Measurements from ENCODE around the gene ATG9B. TPM values are rescaled to one million over a fixed set of nuclear protein-coding genes. Genes with fewer than 3 reads are reported as not detected.

ATG9B gene
- total and polyA plus RNA-seq, 2 of the 13 experiments (the other 11 are each of a cell fraction or from before 2014, with no cell fraction given) = 0.24 TPM; not detected in 1

DNA sequence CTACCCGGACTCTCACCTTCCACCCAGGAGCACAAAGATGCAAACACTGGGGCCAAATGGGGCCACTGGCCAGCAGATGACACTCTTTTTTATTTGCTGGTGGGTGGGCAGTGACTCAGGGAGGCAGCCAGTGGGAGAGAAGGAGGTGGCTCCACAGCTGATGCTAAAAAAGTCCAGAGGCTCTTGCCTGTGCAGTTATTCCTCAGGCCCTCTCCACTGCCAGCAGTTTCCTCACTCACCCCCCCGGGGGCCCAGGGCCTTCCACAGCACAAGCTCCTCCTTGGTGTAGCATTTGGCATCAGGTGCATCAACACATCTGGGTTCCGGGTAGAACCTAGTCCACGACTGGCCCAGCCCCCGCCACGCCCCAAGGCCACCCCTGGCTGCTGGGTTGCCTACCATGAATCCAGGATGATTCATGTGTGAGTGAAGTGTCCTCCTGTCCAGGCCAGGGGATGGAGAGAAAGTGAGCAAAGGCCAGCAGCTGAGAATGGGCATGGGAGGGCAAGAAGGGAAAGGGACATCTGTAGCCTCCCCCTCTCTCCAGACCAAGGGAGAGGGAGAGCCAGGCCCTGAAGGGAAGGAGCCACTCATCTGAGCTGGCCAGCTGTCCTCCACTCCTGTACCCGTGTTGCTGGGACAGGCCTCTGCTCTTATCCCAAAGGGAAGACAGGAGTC is 44.4 kb downstream of the ATG9B start:
- CTCF ChIA-PET (ENCODE audit: low intra/inter-chr PET ratio, low total read pairs) = no interaction called here
- no peak overlapping the region for H3K27ac ChIP-seq (ENCODE audit: extremely low read length, insufficient read depth, low read length)
- intact Hi-C loops (cut with micrococcal nuclease; ENCODE audit: unreplicated experiment) (no loop called here), in situ Hi-C loops (cut with HindIII; ENCODE audit: extremely low pct_ligation_motif_present, low pct_unique_long_range_greater_than_20kb) (no loop called here)
- peaks cover 34% of the 10 kb centered on the region for H3K4me1 ChIP-seq (ENCODE audit: insufficient read depth, low read length)
- ATAC-seq (no peak), FAIRE-seq (no peak), DNase-seq (ENCODE audit: low spot score) (no peak)
- peaks cover 6 to 45% of the 10 kb centered on the region in 2 experiments for H3K27me3 ChIP-seq (ENCODE audit: control insufficient read depth in 1 of 2, insufficient read depth in 2 of 2, low read length in 2 of 2)
- WGBS (ENCODE audit: low lambda C conversion rate) = 9% methylated on average over 5 of the region's 7 CpGs
- BruUV-seq (replicated peaks) = no TSS peak
- no peak overlapping the region for H3K4me3 ChIP-seq (replicated peaks in 1 of 3; ENCODE audit: insufficient read depth in 1 of 3, low read depth in 2 of 3, low read length in 3 of 3)
- no peak overlapping the region for H3K9ac ChIP-seq (ENCODE audit: insufficient read depth, low read depth, low read length)
- no peak overlapping the region for H2AFZ ChIP-seq (ENCODE audit: low read length)
- POLR2A ChIA-PET = no interaction called here
- 0 out of 2 replicates have a peak, but pooled peaks have one; percentile 7 for TF ChIP-seq FOSL2 (CRISPR knock-in tag; IDR thresholded peaks at IDR 0.05)
- no peak for TF ChIP-seq FOXA1 (IDR thresholded peaks at IDR 0.05)
- TF ChIP-seq FOXA1 (CRISPR knock-in tag; IDR thresholded peaks at IDR 0.05) = no peak
- TF ChIP-seq ZSCAN29 (CRISPR knock-in tag; conservative IDR thresholded peaks at IDR 0.05) = no peak
- H3K36me3 ChIP-seq (replicated peaks in 1 of 2; ENCODE audit: control insufficient read depth in 1 of 2, insufficient read depth in 2 of 2, low read length in 2 of 2) = no peaks in the 10 kb centered on the region
- no peaks in the 10 kb centered on the region for H3K79me2 ChIP-seq (ENCODE audit: insufficient read depth, low read length)
- no peak overlapping the region for H3K4me2 ChIP-seq (ENCODE audit: low read depth, low read length)
- no peaks in the 10 kb centered on the region for H3K9me3 ChIP-seq (ENCODE audit: low read length)
- H4K20me1 ChIP-seq (ENCODE audit: insufficient read depth, low read length) = peaks cover 6% of the 10 kb centered on the region; the same call in 1 of the 2 replicates

DNA sequence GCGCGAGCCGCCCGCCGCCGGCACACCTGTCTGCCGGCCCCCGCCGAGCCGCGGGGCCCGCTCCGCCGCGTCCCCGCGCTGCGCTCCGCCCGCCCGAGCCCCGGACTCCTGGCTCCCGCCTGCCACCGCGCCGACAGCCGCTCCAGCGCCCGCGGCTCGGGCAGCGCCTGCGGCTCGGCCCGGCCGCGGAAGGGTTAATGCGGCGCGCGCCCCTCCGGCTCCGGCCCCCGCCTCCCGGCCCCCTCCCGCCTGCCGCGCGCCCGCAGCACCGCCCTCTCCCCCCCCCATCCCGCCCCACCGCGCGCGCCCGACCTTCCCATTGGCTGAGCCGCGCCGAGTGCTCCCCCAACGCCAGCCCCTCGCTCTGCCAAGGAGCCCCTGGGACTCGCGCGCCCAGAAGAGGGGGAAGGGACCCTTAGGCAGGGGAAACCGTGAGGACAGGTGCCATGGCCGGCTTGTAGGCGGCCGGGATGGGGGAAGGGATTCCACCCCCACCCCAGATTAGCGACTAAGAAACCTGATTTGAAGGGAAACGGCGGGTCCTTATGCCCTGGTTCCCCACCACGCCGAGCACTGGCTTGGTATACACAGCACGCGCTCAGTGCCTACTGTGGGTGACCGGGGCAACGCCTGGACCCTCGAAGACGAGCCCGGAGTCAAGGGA is 46.0 kb downstream of the ATG9B start, which contains the start of gene KCNH2:
TSS of gene KCNH2 (minus strand) at position 196 of the 664 bp plus-strand sequence. CDS start 408 bp downstream, outside the sequence.
- Histone ChIP-seq H3K9me3 (ENCODE audit: low read length) (no peaks in the 10 kb centered on the region), H3K4me2 (ENCODE audit: low read depth, low read length) (peak within 1 kb of the TSS; percentile 87), H3K27me3 (ENCODE audit: control insufficient read depth in 1 of 2, insufficient read depth in 2 of 2, low read length in 2 of 2) (peaks cover 14 to 59% of the 10 kb centered on the region in 2 experiments), H3K36me3 (replicated peaks in 1 of 2; ENCODE audit: control insufficient read depth in 1 of 2, insufficient read depth in 2 of 2, low read length in 2 of 2) (no peaks in the 10 kb centered on the region), H3K9ac (ENCODE audit: insufficient read depth, low read depth, low read length) (no peak within 1 kb of the TSS), H4K20me1 (ENCODE audit: insufficient read depth, low read length) (peaks cover 4% of the 10 kb centered on the region; the same call in 1 of the 2 replicates), H3K4me3 (replicated peaks in 1 of 3; ENCODE audit: insufficient read depth in 1 of 3, low read depth in 2 of 3, low read length in 3 of 3) (peak within 1 kb of the TSS; percentile 16 to 66 (median 47); a peak in 5 of 6 replicates), H3K27ac (ENCODE audit: extremely low read length, insufficient read depth, low read length) (no peak within 1 kb of the TSS), H3K79me2 (ENCODE audit: insufficient read depth, low read length) (no peaks in the 10 kb centered on the region), H2AFZ (ENCODE audit: low read length) (no peak within 1 kb of the TSS), H3K4me1 (ENCODE audit: insufficient read depth, low read length) (peaks cover 37% of the 10 kb centered on the region)
- CTCF ChIA-PET (ENCODE audit: low intra/inter-chr PET ratio, low total read pairs) = no interaction called here
- 0% methylated on average over 10 of the region's 81 CpGs for WGBS (ENCODE audit: low lambda C conversion rate)
- intact Hi-C loops (cut with micrococcal nuclease; ENCODE audit: unreplicated experiment) (no loop called here), in situ Hi-C loops (cut with HindIII; ENCODE audit: extremely low pct_ligation_motif_present, low pct_unique_long_range_greater_than_20kb) (no loop called here)
- FAIRE-seq (no peak), ATAC-seq (peak; percentile 10; the same call in 2 of the 3 replicates), DNase-seq (ENCODE audit: low spot score) (no peak)
- TF ChIP-seq, protein P1, sequence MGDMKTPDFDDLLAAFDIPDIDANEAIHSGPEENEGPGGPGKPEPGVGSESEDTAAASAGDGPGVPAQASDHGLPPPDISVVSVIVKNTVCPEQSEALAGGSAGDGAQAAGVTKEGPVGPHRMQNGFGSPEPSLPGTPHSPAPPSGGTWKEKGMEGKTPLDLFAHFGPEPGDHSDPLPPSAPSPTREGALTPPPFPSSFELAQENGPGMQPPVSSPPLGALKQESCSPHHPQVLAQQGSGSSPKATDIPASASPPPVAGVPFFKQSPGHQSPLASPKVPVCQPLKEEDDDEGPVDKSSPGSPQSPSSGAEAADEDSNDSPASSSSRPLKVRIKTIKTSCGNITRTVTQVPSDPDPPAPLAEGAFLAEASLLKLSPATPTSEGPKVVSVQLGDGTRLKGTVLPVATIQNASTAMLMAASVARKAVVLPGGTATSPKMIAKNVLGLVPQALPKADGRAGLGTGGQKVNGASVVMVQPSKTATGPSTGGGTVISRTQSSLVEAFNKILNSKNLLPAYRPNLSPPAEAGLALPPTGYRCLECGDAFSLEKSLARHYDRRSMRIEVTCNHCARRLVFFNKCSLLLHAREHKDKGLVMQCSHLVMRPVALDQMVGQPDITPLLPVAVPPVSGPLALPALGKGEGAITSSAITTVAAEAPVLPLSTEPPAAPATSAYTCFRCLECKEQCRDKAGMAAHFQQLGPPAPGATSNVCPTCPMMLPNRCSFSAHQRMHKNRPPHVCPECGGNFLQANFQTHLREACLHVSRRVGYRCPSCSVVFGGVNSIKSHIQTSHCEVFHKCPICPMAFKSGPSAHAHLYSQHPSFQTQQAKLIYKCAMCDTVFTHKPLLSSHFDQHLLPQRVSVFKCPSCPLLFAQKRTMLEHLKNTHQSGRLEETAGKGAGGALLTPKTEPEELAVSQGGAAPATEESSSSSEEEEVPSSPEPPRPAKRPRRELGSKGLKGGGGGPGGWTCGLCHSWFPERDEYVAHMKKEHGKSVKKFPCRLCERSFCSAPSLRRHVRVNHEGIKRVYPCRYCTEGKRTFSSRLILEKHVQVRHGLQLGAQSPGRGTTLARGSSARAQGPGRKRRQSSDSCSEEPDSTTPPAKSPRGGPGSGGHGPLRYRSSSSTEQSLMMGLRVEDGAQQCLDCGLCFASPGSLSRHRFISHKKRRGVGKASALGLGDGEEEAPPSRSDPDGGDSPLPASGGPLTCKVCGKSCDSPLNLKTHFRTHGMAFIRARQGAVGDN (CRISPR knock-in tag; IDR thresholded peaks at IDR 0.05) = peak; percentile 40
- no peak for TF ChIP-seq JDP2 (CRISPR knock-in tag; IDR thresholded peaks at IDR 0.05; ENCODE audit: borderline replicate concordance)
- TF ChIP-seq, protein P2, sequence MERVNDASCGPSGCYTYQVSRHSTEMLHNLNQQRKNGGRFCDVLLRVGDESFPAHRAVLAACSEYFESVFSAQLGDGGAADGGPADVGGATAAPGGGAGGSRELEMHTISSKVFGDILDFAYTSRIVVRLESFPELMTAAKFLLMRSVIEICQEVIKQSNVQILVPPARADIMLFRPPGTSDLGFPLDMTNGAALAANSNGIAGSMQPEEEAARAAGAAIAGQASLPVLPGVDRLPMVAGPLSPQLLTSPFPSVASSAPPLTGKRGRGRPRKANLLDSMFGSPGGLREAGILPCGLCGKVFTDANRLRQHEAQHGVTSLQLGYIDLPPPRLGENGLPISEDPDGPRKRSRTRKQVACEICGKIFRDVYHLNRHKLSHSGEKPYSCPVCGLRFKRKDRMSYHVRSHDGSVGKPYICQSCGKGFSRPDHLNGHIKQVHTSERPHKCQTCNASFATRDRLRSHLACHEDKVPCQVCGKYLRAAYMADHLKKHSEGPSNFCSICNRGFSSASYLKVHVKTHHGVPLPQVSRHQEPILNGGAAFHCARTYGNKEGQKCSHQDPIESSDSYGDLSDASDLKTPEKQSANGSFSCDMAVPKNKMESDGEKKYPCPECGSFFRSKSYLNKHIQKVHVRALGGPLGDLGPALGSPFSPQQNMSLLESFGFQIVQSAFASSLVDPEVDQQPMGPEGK (CRISPR knock-in tag; IDR thresholded peaks at IDR 0.05) = peak; percentile 31; the same call in 1 of the 2 replicates
- POLR2A ChIA-PET = no interaction called here
- no TSS peak for BruUV-seq (replicated peaks)
